GM21786 (cell line): ENCODE data around the gene MRTFA.
A peak's percentile ranks its signal among the peaks of the same experiment; 100 is the strongest.
"Not testable (repeated sequence)": the region's sequence is repeated elsewhere in the genome, so short reads cannot be mapped to it uniquely, and the experiment has no call there.

ENCODE experiments used
- ATAC-seq: cut with Tn5 transposase; IDR thresholded peaks from one replicate; pipeline ENCODE4 v1.9.1; 2021; ENCODE audit not compliant: unreplicated experiment

MRTFA gene

GRCh38 chr22:40500465-40500786 lies 136.1 kb downstream of the MRTFA start:
- not testable (repeated sequence) for ATAC-seq

- no peak for ATAC-seq
Measured at GRCh38 chr22:40499209-40499623, 137.3 kb downstream of the MRTFA start.

GRCh38 chr22:40498420-40499208 lies 137.9 kb downstream of the MRTFA start:
- no peak for ATAC-seq

GRCh38 chr22:40493441-40493840 lies 143.1 kb downstream of the MRTFA start:
- ATAC-seq = no peak

- ATAC-seq = peak; percentile 95
Measured at GRCh38 chr22:40491990-40492631, 144.4 kb downstream of the MRTFA start.

GRCh38 chr22:40487663-40488249 lies 148.8 kb downstream of the MRTFA start:
- no peak for ATAC-seq

GRCh38 chr22:40486962-40487602 lies 149.4 kb downstream of the MRTFA start:
- no peak for ATAC-seq

GRCh38 chr22:40485813-40486667 lies 150.5 kb downstream of the MRTFA start:
- ATAC-seq = no peak

GRCh38 chr22:40484906-40485669 lies 151.4 kb downstream of the MRTFA start:
- ATAC-seq = no peak

GRCh38 chr22:40482886-40483285 lies 153.6 kb downstream of the MRTFA start:
- ATAC-seq = no peak

GRCh38 chr22:40482391-40482790 lies 154.1 kb downstream of the MRTFA start:
- ATAC-seq = no peak

- no peak for ATAC-seq
Measured at GRCh38 chr22:40480996-40481395, 155.5 kb downstream of the MRTFA start.

- no peak for ATAC-seq
Measured at GRCh38 chr22:40479887-40480538, 156.5 kb downstream of the MRTFA start.

GRCh38 chr22:40479126-40479800 lies 157.3 kb downstream of the MRTFA start:
- ATAC-seq = no peak

GRCh38 chr22:40478338-40479125 lies 158.0 kb downstream of the MRTFA start:
- no peak for ATAC-seq

- no peak for ATAC-seq
Measured at GRCh38 chr22:40477683-40478337, 158.7 kb downstream of the MRTFA start.

GRCh38 chr22:40476341-40476740 lies 160.2 kb downstream of the MRTFA start:
- no peak for ATAC-seq

GRCh38 chr22:40473703-40474102 lies 162.8 kb downstream of the MRTFA start:
- no peak for ATAC-seq
